ENCODE results near the gene KCNK16.

The KCNK16 gene

DNA sequence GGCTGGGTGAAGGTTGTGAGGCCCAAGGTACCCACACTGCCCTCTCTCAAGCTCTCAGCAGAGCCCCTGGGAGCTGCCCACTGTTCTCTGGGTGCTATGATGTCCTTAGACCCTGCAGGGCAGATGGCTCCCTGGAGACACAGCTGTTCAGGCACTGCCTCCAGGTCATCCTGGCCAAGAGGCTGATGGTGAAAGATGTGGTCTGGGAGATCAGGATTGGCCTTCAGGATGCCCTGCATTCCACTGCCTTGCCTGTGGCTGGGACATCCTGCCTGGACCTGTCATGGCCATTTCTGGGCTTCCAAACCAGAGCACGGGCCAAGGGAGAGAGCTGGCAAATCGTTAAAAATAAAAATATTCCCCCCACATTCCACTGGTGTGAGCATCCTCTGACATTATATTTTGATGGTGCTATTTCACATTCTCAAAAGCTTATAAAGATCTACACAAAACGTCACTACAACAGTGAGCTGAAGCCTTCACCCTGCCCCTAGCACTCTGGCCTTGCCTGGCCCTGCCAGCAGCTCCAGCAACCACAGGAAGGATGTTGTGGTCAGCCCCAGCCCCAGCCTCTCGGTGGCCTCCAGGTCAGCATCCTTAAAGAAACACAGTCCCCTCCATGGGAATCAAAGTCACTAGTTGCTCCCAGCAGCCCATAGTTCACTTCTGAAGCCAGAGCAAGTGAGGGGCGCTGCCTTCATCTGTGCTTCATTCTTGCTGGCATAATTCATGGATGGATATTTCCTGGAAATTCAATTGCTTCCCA is 13.5 kb upstream of the KCNK16 start:
- DNase-seq (ENCODE audit: low read depth): no peak
- H3K4me3 ChIP-seq (ENCODE audit: low read depth, low read length): no peak overlapping the region

DNA sequence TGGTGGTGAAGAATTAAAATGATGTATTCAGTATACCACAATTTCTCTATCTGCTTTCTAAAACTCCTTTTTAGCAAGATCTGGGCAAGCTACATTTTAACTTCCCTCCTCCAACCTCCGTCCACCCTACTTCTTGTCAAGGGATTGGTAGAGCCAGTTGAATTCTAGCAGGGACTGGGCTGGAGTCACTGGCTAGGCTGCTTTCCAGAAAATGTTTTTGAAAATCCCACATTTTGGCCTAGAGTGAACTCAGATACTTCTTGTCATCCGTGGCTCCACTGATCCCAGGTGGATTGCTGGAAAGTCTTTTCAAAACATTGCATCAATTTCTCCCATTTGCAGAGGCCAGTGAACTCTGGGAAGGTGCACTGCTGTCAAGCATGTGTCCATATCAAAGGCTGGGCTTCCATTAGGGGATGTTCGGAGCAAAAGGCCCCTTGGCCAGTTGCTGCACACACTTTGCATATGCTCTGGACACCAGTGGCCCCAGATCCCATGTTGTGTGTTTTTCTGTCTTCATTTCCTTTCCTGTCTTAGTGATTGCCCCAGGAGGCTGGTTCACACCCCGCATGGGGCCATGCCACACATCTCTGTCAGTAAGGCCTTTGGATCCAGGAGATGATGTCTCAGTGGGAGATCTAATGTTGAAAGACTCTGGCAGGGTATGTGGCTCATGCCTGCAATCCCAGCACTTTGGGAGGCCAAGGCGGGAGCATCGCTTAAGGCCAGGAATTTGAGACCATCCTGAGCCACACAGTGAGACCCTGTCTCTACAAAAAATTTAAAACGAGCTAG is 11.3 kb upstream of the KCNK16 start:
- no peak for DNase-seq (ENCODE audit: low read depth)
- no peak overlapping the region for H3K4me3 ChIP-seq (ENCODE audit: low read depth, low read length)
- TF ChIP-seq, protein P1, sequence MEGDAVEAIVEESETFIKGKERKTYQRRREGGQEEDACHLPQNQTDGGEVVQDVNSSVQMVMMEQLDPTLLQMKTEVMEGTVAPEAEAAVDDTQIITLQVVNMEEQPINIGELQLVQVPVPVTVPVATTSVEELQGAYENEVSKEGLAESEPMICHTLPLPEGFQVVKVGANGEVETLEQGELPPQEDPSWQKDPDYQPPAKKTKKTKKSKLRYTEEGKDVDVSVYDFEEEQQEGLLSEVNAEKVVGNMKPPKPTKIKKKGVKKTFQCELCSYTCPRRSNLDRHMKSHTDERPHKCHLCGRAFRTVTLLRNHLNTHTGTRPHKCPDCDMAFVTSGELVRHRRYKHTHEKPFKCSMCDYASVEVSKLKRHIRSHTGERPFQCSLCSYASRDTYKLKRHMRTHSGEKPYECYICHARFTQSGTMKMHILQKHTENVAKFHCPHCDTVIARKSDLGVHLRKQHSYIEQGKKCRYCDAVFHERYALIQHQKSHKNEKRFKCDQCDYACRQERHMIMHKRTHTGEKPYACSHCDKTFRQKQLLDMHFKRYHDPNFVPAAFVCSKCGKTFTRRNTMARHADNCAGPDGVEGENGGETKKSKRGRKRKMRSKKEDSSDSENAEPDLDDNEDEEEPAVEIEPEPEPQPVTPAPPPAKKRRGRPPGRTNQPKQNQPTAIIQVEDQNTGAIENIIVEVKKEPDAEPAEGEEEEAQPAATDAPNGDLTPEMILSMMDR (conservative IDR thresholded peaks at IDR 0.05; ENCODE audit: low read depth, low read length): no peak

More for the DNA sequence above, 13.5 kb upstream of the KCNK16 start:
- TF ChIP-seq, protein P1 (conservative IDR thresholded peaks at IDR 0.05; ENCODE audit: low read depth, low read length): no peak

DNA sequence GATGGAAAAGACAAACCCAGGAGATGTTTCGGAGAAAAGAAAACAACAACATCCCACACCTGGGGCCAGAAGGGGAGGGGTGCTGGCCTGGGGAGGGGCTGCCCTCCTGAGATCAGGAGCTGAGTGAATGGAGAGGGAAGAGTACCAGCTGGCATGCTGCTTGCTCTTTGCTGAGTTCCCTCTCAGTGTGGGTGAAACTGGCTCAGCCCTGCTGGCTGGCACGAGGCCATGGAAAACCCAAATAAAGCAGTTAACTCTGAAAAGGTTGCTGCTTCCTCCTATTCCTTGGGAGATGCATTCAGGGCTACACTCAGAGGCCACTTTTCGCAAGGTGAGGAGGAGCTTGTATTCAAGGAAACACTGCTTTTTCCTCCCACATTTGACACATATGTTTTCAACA is 8.0 kb upstream of the KCNK16 start:
- H3K4me3 ChIP-seq (ENCODE audit: low read depth, low read length): no peak overlapping the region
- TF ChIP-seq, protein P1 (conservative IDR thresholded peaks at IDR 0.05; ENCODE audit: low read depth, low read length): no peak
- no peak for DNase-seq (ENCODE audit: low read depth)

DNA sequence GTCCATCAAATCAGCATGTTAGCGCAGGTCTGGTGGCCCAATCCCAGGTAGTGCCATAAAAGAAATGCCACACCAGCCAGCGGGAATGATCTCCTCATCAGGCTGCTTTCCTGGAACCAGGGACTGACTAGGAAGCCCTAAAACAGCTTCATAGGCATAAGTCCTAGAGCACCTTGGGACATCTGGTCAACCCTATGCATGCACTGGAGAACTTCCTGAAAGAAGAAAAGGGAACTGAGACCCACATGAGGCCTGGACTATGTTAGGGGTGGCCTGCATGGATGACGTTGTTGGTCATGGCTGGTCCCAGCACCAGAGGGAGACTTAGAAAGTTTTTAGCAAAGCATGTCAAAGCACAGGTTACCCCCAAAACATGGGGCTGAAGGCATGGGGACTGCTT is 7.6 kb upstream of the KCNK16 start:
- H3K4me3 ChIP-seq (ENCODE audit: low read depth, low read length): no peak overlapping the region
- TF ChIP-seq, protein P1 (conservative IDR thresholded peaks at IDR 0.05; ENCODE audit: low read depth, low read length): no peak
- DNase-seq (ENCODE audit: low read depth): no peak

DNA sequence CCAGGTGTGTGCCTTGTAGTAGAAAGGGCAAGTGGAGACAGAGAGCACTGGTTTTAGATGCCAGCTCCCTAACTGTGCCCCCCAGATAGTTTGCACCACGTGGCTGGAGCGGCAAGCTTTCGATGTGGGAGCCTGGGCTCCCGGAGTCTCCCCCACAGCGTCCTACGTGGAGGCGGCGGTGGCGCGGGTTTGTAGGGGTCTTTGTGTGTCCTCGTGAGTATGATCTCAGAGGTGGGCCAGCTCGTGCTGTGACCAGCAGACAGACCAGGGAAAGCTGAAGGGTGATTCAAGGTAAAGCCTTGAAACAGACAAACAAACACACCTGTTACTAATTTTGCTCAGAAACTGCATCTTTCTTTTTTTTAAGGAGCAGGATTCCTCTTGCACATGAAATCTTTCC is 5.6 kb upstream of the KCNK16 start:
- H3K4me3 ChIP-seq (ENCODE audit: low read depth, low read length): no peak overlapping the region
- no peak for DNase-seq (ENCODE audit: low read depth)
- TF ChIP-seq, protein P1 (conservative IDR thresholded peaks at IDR 0.05; ENCODE audit: low read depth, low read length): no peak

DNA sequence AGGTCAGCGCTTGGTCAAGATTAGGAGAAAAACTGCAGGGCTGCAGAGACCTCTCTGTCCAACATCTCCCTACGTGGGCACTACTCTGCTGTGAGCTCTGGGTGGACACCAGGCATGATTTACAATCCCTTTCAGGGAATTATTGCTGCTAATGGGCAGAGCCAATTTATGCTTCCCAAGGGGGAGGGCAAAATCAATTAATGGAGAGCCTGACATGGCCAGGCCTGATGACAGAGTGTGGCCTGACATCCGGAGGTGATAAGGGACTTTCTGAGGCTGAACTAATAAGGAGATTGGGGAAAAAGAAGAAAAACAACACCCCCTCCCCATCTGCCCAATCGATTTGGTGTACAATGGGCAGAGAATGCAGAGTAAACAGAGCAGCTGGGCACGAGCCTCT is 5.0 kb upstream of the KCNK16 start:
- TF ChIP-seq, protein P1 (conservative IDR thresholded peaks at IDR 0.05; ENCODE audit: low read depth, low read length): no peak

More for the DNA sequence above, 5.0 kb upstream of the KCNK16 start:
- DNase-seq (ENCODE audit: low read depth): no peak
- H3K4me3 ChIP-seq (ENCODE audit: low read depth, low read length): no peak overlapping the region

Data from choroid plexus epithelial cell (primary cell).